ENCODE data around the gene ZPLD1. TPM values are rescaled to one million over a fixed set of nuclear protein-coding genes. Genes with fewer than 3 reads are reported as not detected.

ZPLD1 gene
- total and polyA plus RNA-seq, 4 donors, result 0.05 TPM; not detected in 3

DNA sequence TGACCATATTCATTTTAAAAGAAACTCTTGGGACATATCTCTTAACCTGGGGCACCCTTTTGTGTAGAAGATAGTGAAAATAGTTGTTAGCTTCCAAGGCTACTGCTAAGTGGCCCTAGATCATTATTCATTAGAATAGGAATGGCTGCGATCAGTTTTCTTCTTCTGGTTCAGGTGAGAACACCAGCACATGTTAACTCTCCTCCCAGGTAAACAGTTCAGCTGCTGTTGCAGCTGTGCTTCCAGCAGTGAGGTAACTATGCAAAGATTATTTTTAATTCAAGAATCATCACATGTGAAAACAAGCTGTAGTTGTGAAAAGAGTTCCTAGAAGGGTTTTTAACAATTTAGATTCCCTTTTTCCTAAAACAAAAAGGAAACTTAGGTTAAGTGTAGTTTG is 43.3 kb downstream of the ZPLD1 start:
- Histone ChIP-seq H3K4me3 (no peak overlapping the region), H3K9ac (ENCODE audit: insufficient read depth in 1 of 2, low read length in 2 of 2) (no peak overlapping the region), H3K36me3 (ENCODE audit: control insufficient read depth in 4 of 4, insufficient read depth in 4 of 4, low read length in 4 of 4) (no peaks in the 10 kb centered on the region), H3K27me3 (ENCODE audit: control insufficient read depth in 3 of 3, insufficient read depth in 3 of 3, low read length in 2 of 3) (no peaks in the 10 kb centered on the region), H3K9me3 (ENCODE audit: control insufficient read depth in 4 of 4, insufficient read depth in 3 of 4, low read length in 3 of 4) (no peaks in the 10 kb centered on the region), H3K4me1 (ENCODE audit: control insufficient read depth in 5 of 5, insufficient read depth in 5 of 5, low read length in 5 of 5) (peaks cover 0 to 33% (median 9%) of the 10 kb centered on the region in 5 donors), H3K27ac (ENCODE audit: low read depth in 1 of 2, low read length in 1 of 2) (no peak overlapping the region)
- 86 to 92% methylated on average over 1 of the region's 1 CpG for WGBS, 2 donors
- TF ChIP-seq, protein P1, sequence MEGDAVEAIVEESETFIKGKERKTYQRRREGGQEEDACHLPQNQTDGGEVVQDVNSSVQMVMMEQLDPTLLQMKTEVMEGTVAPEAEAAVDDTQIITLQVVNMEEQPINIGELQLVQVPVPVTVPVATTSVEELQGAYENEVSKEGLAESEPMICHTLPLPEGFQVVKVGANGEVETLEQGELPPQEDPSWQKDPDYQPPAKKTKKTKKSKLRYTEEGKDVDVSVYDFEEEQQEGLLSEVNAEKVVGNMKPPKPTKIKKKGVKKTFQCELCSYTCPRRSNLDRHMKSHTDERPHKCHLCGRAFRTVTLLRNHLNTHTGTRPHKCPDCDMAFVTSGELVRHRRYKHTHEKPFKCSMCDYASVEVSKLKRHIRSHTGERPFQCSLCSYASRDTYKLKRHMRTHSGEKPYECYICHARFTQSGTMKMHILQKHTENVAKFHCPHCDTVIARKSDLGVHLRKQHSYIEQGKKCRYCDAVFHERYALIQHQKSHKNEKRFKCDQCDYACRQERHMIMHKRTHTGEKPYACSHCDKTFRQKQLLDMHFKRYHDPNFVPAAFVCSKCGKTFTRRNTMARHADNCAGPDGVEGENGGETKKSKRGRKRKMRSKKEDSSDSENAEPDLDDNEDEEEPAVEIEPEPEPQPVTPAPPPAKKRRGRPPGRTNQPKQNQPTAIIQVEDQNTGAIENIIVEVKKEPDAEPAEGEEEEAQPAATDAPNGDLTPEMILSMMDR (IDR thresholded peaks at IDR 0.05; ENCODE audit: control extremely low read depth, extremely low read depth), result no peak
- DNase-seq (no peak), ATAC-seq (ENCODE audit: insufficient read depth, low FRiP score) (no peak)

DNA sequence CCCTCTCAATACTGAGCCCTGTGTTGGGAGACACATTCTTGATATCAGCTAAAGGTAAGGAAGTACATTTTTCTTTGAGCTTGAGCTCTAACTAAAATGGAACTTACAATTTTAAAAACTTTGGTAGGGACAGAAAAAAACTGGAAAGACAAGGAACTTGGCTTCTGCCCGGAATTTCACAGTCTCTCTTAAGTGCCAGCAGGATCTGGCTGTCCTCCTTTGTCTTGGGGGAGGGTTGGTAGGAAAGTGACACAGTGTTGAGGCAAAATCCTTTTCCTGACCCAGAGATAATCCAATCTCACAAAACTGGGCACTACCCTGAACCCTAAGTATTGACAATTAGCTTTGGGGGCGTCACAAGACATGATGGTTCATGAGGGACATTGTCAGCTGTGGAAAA is 45.3 kb downstream of the ZPLD1 start:
- Histone ChIP-seq H3K36me3 (ENCODE audit: control insufficient read depth in 4 of 4, insufficient read depth in 4 of 4, low read length in 4 of 4) (no peaks in the 10 kb centered on the region), H3K27ac (ENCODE audit: low read depth in 1 of 2, low read length in 1 of 2) (no peak overlapping the region), H3K9me3 (ENCODE audit: control insufficient read depth in 4 of 4, insufficient read depth in 3 of 4, low read length in 3 of 4) (no peaks in the 10 kb centered on the region), H3K27me3 (ENCODE audit: control insufficient read depth in 3 of 3, insufficient read depth in 3 of 3, low read length in 2 of 3) (no peaks in the 10 kb centered on the region), H3K9ac (ENCODE audit: insufficient read depth in 1 of 2, low read length in 2 of 2) (no peak overlapping the region), H3K4me3 (no peak overlapping the region), H3K4me1 (ENCODE audit: control insufficient read depth in 5 of 5, insufficient read depth in 5 of 5, low read length in 5 of 5) (peaks cover 0 to 33% (median 9%) of the 10 kb centered on the region in 5 donors)
- DNase-seq (peak; percentile 44 to 76 (median 74)), ATAC-seq (ENCODE audit: insufficient read depth, low FRiP score) (no peak)
- WGBS, 2 donors, result 54 to 66% methylated on average over 2 of the region's 2 CpGs
- TF ChIP-seq, protein P1 (IDR thresholded peaks at IDR 0.05; ENCODE audit: control extremely low read depth, extremely low read depth), result no peak

DNA sequence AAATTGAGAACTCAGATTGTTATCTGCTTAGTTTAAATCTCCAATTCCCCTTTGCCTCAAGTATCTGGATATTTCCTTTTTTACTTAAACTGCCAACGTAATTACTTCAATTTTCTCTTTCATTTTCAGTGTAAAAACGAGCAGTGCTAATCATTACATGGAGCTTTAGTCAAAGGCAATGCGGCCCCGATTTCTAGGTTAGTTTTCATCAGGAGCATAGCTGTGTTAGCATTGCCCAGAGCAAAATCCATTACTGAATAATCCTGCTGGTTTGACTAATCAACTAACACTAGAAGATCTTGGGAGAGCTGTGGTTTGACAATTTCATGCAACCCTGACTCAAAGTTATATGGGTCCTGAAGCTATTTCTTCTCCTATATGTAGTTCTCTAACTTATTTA is 46.2 kb downstream of the ZPLD1 start:
- no peak for DNase-seq
- 53 to 70% methylated on average over 4 of the region's 4 CpGs for WGBS, 2 donors
- no peak overlapping the region for H3K4me3 ChIP-seq

More for the DNA sequence above, 46.2 kb downstream of the ZPLD1 start:
- H3K36me3 ChIP-seq (ENCODE audit: control insufficient read depth in 4 of 4, insufficient read depth in 4 of 4, low read length in 4 of 4), result no peaks in the 10 kb centered on the region
- H3K9ac ChIP-seq (ENCODE audit: insufficient read depth in 1 of 2, low read length in 2 of 2), result no peak overlapping the region
- H3K9me3 ChIP-seq (ENCODE audit: control insufficient read depth in 4 of 4, insufficient read depth in 3 of 4, low read length in 3 of 4), result no peaks in the 10 kb centered on the region
- H3K4me1 ChIP-seq (ENCODE audit: control insufficient read depth in 5 of 5, insufficient read depth in 5 of 5, low read length in 5 of 5), result peaks cover 0 to 31% (median 9%) of the 10 kb centered on the region in 5 donors
- ATAC-seq (ENCODE audit: insufficient read depth, low FRiP score), result no peak
- no peak overlapping the region for H3K27ac ChIP-seq (ENCODE audit: low read depth in 1 of 2, low read length in 1 of 2)
- TF ChIP-seq, protein P1 (IDR thresholded peaks at IDR 0.05; ENCODE audit: control extremely low read depth, extremely low read depth), result no peak
- no peaks in the 10 kb centered on the region for H3K27me3 ChIP-seq (ENCODE audit: control insufficient read depth in 3 of 3, insufficient read depth in 3 of 3, low read length in 2 of 3)
